ENCODE data around the gene TRIML2.

Gene TRIML2, protein sequence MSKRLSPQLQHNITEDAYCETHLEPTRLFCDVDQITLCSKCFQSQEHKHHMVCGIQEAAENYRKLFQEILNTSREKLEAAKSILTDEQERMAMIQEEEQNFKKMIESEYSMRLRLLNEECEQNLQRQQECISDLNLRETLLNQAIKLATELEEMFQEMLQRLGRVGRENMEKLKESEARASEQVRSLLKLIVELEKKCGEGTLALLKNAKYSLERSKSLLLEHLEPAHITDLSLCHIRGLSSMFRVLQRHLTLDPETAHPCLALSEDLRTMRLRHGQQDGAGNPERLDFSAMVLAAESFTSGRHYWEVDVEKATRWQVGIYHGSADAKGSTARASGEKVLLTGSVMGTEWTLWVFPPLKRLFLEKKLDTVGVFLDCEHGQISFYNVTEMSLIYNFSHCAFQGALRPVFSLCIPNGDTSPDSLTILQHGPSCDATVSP

GRCh38 chr4:188109157-188109755, at the start of gene TRIML2:
TRIML2 (minus strand) TSS chr4:188109603; CDS start chr4:188105368, 4,235 bp downstream.
- DNase-seq (ENCODE audit: low spot score): no peak

- DNase-seq (ENCODE audit: low spot score): no peak
Measured at GRCh38 chr4:188158336-188158735, 48.9 kb upstream of the TRIML2 start.

DNA sequence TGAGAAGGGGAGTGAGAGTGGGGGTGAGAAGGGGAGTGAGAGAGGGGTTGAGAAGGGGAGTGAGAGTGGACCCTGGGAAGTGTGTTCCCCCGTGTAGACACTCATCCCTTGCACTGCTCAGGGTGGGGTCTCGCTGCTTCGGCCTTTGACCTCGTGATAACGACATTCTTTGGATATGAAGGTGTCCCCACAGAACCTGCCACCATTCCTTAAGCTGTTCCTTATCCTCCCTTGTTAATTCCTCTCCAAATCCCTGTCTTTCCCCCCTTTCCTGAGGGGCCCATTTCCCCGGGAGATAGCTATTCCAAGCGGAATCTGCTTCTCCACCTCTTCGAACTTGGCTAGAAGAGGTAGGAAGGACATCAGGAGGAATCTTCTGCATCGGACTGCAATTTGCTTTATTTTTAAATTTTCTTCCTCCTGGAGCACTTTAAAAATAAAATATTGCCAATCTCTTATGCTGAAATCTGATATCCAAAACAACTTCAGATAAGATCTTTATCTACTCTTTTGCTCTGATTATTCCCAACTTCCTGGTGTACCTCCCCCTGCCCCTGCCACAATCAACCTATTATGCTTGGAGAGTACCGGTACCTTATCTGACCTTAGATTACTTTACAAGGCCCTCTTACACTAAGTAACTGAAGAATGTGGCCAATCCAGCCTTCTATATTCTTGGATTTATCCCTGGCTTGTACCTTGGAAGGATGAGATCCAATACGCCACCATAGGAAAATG, 45.4 kb upstream of the TRIML2 start:
- no peak for DNase-seq (ENCODE audit: low spot score)

- no peak for DNase-seq (ENCODE audit: low spot score)
Measured at GRCh38 chr4:188147776-188148175, 38.4 kb upstream of the TRIML2 start.

- DNase-seq (ENCODE audit: low spot score): no peak
Measured at GRCh38 chr4:188147176-188147575, 37.8 kb upstream of the TRIML2 start.

GRCh38 chr4:188146618-188147017, 37.2 kb upstream of the TRIML2 start:
- DNase-seq (ENCODE audit: low spot score): no peak

DNA sequence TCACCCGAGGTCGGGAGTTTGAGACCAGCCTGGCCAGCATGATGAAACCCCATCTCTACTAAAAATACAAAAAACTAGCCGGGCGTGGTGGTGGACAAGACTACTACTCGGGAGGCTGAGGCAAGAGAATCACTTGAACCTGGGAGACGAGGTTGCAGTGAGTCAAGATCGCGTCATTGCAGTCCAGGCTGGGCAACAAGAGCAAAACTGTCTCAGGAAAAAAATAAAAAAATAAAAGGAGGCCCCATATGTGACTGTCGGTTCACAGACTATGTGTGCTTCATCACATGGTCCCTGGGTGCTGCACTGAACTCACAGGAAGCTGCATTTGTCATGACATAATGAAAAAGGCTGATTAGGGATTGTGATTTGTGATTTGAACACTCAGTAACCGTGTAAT, 36.2 kb upstream of the TRIML2 start:
- no peak for DNase-seq (ENCODE audit: low spot score)

- DNase-seq (ENCODE audit: low spot score): no peak
Measured at GRCh38 chr4:188143731-188144130, 34.3 kb upstream of the TRIML2 start.

DNA sequence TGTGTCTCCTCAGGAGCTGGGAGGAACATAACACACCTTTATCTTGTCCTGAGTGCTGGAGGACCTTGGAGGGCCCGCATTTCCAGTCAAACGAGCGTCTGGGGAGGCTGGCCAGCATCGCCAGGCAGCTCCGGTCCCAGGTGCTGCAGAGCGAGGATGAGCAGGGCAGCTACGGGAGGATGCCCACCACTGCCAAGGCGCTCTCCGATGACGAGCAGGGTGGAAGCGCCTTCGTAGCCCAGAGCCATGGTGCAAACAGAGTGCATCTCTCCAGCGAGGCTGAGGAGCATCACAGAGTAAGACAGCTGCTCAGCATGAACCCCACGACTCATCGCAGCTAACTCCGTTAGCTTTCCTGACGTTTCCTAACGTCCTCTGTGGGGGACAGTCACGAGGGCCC, 30.3 kb upstream of the TRIML2 start:
- no peak for DNase-seq (ENCODE audit: low spot score)

GRCh38 chr4:188139141-188139540, 29.7 kb upstream of the TRIML2 start, which contains the start of gene TRIML1:
TRIML1 (plus strand) TSS chr4:188139441; CDS start chr4:188139559, 118 bp downstream.
- DNase-seq (ENCODE audit: low spot score): no peak

DNA sequence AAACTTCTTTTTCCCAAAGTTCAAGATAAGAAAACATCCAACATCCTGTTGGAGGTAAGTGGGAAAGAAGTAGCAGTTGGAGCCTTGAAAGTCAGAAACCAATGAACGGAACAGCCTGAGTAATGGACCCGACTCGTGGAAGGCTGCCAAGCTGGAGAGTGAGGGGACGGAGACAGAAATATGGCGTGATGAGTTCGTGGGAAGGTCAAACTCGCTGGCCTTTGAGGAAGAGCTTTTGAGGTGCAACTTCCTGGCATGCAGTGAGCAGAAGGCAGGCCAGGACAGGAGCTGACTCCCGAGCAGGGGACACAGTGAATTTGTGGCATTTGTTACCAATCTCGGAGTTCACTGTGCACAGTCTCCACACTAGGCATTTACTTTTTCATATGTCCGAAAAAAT, 28.8 kb upstream of the TRIML2 start:
- DNase-seq (ENCODE audit: low spot score): no peak

DNA sequence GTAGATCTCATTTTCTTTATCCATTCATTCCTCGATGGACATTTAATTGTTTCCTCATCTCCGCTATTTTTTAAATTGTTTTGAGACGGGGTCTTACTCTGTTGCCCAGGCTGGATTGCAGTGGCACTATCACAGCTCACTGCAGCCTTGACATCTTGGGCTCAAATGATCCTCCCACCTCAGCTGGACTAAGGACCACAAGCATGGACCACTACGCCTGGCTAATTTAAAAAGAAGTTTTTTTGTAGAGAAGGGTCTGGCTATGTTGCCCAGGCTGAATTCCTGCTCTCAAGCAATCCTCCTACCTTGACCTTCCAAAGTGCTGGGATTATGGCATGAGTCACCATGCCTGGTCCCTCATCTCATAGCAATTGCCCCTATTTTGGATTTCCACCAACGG, 22.8 kb upstream of the TRIML2 start:
- DNase-seq (ENCODE audit: low spot score): no peak

DNA sequence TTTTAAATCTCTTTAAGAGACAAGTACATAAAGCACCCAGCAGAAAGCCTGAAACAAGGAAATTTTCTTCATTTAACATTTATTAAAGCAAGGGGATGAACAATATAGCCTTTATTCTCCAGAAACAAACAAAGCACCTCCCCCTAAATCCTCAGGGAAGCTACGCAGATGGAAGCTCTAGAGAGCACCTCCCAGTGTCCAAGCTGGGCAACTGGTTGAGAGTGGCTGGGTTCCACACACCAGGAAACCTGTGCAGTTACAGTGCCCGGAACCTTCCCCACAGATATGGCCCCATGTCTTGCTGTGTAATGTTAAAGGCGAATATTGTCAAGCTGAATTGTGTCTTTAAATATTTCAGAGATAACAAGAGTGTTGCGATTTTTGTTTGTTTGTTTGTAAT, 21.0 kb upstream of the TRIML2 start:
- no peak for DNase-seq (ENCODE audit: low spot score)

GRCh38 chr4:188127214-188127874, 17.9 kb upstream of the TRIML2 start:
- DNase-seq (ENCODE audit: low spot score): peak; percentile 93

DNA sequence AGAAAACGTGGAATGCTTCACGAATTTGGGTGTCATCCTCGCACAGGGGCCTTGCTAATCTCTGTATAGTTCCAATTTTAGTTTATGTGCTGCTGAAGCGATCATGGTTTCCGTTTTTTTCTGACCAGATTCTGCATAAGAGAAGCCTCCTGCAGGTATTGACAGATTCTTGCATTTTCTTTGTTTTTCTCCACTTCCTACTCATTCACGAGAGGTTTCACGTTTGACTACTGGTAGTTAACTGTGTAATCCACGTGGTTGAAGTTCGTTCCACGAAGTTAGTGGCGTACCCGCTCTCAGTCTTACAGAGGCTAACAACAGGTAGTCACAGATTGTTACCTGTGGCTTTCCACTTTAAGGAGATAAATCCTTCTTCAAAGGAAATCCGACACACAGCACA, 12.1 kb upstream of the TRIML2 start:
- no peak for DNase-seq (ENCODE audit: low spot score)

DNA sequence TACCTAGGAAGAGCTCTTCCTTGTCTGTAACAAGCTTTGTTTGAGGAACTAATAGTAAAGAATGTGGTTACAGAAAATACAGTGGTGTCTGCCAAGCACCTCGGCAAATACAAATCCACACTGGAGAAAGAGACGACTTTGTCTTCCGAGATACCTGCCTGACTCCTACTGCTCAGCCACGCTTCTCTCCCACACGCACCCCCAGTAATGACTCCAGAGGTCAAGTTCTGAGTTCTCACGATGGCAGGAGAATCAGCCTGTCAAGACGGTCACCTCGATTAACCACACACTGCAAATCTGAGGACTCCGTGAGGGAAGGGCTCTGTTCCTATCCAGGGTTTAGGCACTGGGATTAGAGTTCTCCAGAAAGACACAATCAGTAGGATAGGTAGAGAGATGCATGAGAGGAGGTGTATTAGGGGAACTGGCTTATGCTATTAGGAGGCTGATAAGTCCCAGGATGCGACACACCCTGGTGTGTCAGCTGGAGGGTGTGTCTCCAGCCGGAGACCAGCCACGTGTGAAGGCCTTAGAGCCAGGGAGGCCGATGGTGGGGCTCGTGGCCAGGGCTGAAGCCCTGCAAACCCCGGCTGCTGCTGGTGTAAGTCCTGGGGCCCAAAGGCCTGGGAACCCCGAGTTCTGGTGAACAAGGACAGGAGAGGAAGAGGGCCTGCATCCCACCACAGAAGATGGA, 8.4 kb upstream of the TRIML2 start:
- DNase-seq (ENCODE audit: low spot score): no peak

- DNase-seq (ENCODE audit: low spot score): no peak
Measured at GRCh38 chr4:188113156-188113555, 3.8 kb upstream of the TRIML2 start.

GRCh38 chr4:188111955-188112354, 2.6 kb upstream of the TRIML2 start:
- no peak for DNase-seq (ENCODE audit: low spot score)

DNA sequence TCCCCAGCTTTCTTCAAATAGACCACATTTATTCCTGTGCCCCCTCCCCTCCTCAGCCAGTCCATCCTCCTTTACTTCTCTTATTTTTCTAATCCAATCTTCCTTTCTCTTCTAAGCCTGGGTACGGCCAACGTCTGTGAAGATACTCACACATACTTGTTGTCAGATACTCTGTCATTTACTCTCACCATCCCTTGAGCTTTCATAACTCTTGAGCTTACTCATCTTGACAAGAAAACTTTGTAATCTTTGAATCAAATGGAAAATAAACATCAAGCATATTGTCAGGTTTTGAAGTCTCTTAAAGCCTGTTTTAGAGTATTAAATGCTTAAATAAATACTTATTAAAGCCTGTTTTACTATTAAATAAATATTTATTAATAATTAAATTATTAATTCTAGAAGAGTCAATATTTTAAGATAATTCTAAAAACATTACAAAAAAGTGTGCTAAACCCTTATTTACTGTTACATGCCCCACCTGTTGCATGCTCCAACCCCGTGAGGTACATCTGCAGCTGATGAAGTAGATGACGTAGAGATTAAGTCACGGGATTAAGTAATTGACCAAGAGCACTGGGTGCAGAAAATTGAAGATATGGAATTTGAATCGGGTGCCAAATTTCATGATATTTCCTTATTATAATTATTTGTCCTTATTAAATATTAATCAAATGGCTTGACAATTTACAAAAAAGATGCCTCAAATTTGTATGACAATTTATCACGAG, 1.5 kb upstream of the TRIML2 start:
- DNase-seq (ENCODE audit: low spot score): no peak

DNA sequence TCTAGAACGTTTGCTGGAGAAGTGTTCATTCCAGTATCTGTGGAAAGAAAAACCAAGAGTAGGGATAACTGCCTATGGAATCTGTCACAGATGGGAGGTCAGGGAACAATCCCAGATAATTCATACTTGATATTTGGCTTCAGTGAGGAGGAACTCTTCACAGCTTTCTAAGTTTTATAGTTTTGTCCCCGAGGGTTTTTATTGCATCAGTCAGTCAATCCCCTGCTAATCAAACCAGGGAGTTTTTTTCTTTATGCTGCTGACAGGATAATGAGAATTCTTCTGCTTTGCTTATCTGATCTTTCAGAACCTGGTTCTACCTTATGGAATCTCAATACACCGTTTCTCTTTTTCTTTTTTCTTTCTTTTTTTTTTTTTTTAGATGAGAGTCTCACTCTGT, 633 bp upstream of the TRIML2 start:
- DNase-seq (ENCODE audit: low spot score): no peak
